A549 (cell line): ENCODE data around the gene ADAR. TPM values are rescaled to one million over a fixed set of nuclear protein-coding genes. Genes with fewer than 3 reads are reported as not detected.
A peak's percentile ranks its signal among the peaks of the same experiment; 100 is the strongest.

Experiments used
- ATAC-seq, 2 experiments: fragments of 200-7000 bp in 1 of 2; fragments of >200 bp in 1 of 2; cut with Nextera tagmentation in 1 of 2; cut with Tn5 transposase in 1 of 2; 3 replicates each; pipeline versions ENCODE4 v1.8.0 to v1.9.1; 2018 to 2020; ENCODE audit warnings: mild to moderate bottlenecking in 1 of 2, moderate library complexity in 1 of 2
- CTCF ChIA-PET: fragments of 300-600 bp; sonication (Branson Sonifier 250); formaldehyde crosslinking; extraction: SDS; loops from one replicate; lab custom pipeline; 2021; ENCODE audit warnings: antibody characterized with exemption, inconsistent platforms; lab: Yijun Ruan, JAX
- POLR2A ChIA-PET: fragments of 350-600 bp; formaldehyde crosslinking; extraction: SDS; loops from one replicate; lab custom pipeline; 2021; ENCODE audit warnings: antibody characterized with exemption, inconsistent platforms; lab: Yijun Ruan, JAX
- DNase-seq, 2 experiments: peaks; one replicate each; pipeline versions ENCODE4 v3.0.0 to v3.0.0-alpha.2; 2011 to 2016; ENCODE audit warnings: low read depth in 1 of 2, low spot score in 1 of 2
- FAIRE-seq: peaks from 2 replicates; lab custom pipeline; 2011; peaks lifted over from hg19 to GRCh38; lab: Jason Lieb, UNC
- H3K27ac ChIP-seq, 2 experiments: fragments of >200 bp; sonication (Bioruptor Twin); formaldehyde crosslinking; 3 replicates each; pipeline ENCODE4 v1.5.1; 2016 to 2017
- H3K4me1 ChIP-seq: fragments of >200 bp; sonication (Bioruptor Twin); formaldehyde crosslinking; 3 replicates; pipeline ENCODE4 v1.6.1; 2016
- H3K4me2 ChIP-seq: fragments of >200 bp; sonication (Bioruptor Twin); formaldehyde crosslinking; 3 replicates; pipeline ENCODE4 v1.6.1; 2016
- H3K4me3 ChIP-seq: fragments of >200 bp; sonication (Bioruptor Twin); formaldehyde crosslinking; 3 replicates; pipeline ENCODE4 v1.5.1; 2016
- H3K9me3 ChIP-seq: fragments of >200 bp; sonication (Bioruptor Twin); formaldehyde crosslinking; 3 replicates; pipeline ENCODE4 v1.6.1; 2016
- BCL3 ChIP-seq: fragments of >200 bp; sonication (Bioruptor Twin); formaldehyde crosslinking; IDR thresholded peaks from 3 replicates; pipeline ENCODE4 v1.6.1; 2016
- CEBPB ChIP-seq, 2 experiments: fragments of >200 bp in 1 of 2; sonication (Bioruptor Twin) in 1 of 2; formaldehyde crosslinking in 1 of 2; IDR thresholded peaks; 2 replicates each; pipeline ENCODE4 v1.6.1; 2012 to 2016
- CHD2 ChIP-seq: fragments of 150-350 bp; IDR thresholded peaks from 2 replicates; pipeline ENCODE4 v1.6.1; 2014; ENCODE audit warnings: low read length; ENCODE audit not compliant: partially characterized antibody
- CHD4 ChIP-seq: fragments of 200-600 bp; sonication (generic); IDR thresholded peaks from 2 replicates; pipeline ENCODE4 v1.6.1; 2016; ENCODE audit warnings: antibody characterized with exemption, mild to moderate bottlenecking, borderline replicate concordance
- E2F6 ChIP-seq: IDR thresholded peaks from 2 replicates; pipeline ENCODE4 v1.6.1; 2012; ENCODE audit warnings: low read depth, borderline replicate concordance
- EHMT2 ChIP-seq: fragments of 200-600 bp; sonication (generic); IDR thresholded peaks from 2 replicates; pipeline ENCODE4 v1.6.1; 2016; ENCODE audit warnings: antibody characterized with exemption, low read depth, mild to moderate bottlenecking, moderate library complexity
- ESRRA ChIP-seq: fragments of 150-350 bp; IDR thresholded peaks from 2 replicates; pipeline ENCODE4 v1.6.1; 2014; ENCODE audit warnings: mild to moderate bottlenecking, low read length, borderline replicate concordance
- GATA3 ChIP-seq: IDR thresholded peaks from 2 replicates; pipeline ENCODE4 v1.6.1; 2012; ENCODE audit warnings: borderline replicate concordance
- HOXB13 ChIP-seq: fragments of 250-450 bp; sonication (Bioruptor Pico); IDR thresholded peaks from 2 replicates; pipeline ENCODE4 v1.5.0; 2020; ENCODE audit warnings: low read depth, mild to moderate bottlenecking, moderate library complexity
- KDM1A ChIP-seq: fragments of 200-600 bp; sonication (generic); IDR thresholded peaks from 2 replicates; pipeline ENCODE4 v1.6.1; 2016; ENCODE audit warnings: low read depth, mild to moderate bottlenecking
- MAFK ChIP-seq: fragments of 450-650 bp; IDR thresholded peaks from 2 replicates; pipeline ENCODE4 v1.6.1; 2014; ENCODE audit not compliant: partially characterized antibody
- MAX ChIP-seq: IDR thresholded peaks from 2 replicates; pipeline ENCODE4 v1.6.1; 2012
- MYC ChIP-seq: IDR thresholded peaks from 2 replicates; pipeline ENCODE4 v1.6.1; 2012; ENCODE audit warnings: mild to moderate bottlenecking, inconsistent platforms, low read length, improper control_type of control experiment, borderline replicate concordance
- NPAS2 ChIP-seq: fragments of 250-450 bp; sonication (Bioruptor Pico); IDR thresholded peaks from 2 replicates; pipeline ENCODE4 v1.8.0; 2022; ENCODE audit warnings: mild to moderate bottlenecking, moderate library complexity, borderline replicate concordance
- NR3C1 ChIP-seq: fragments of >200 bp; sonication (Bioruptor Twin); formaldehyde crosslinking; IDR thresholded peaks from 3 replicates; pipeline ENCODE4 v1.6.1; 2017
- PHF8 ChIP-seq: fragments of 200-600 bp; sonication (generic); IDR thresholded peaks from 2 replicates; pipeline ENCODE4 v1.6.1; 2016; ENCODE audit warnings: low read depth, mild to moderate bottlenecking, antibody characterized with exemption, moderate library complexity, borderline replicate concordance
- RFX5 ChIP-seq: fragments of 450-650 bp; IDR thresholded peaks from 2 replicates; pipeline ENCODE4 v1.7.1; 2014; ENCODE audit warnings: antibody characterized with exemption, mild to moderate bottlenecking, moderate library complexity
- SMC3 ChIP-seq: fragments of >200 bp; sonication (Bioruptor Twin); formaldehyde crosslinking; IDR thresholded peaks from 3 replicates; pipeline ENCODE4 v1.6.1; 2018; ENCODE audit warnings: inconsistent platforms
- SREBF2 ChIP-seq: fragments of 450-650 bp; IDR thresholded peaks from 2 replicates; pipeline ENCODE4 v1.6.1; 2014; ENCODE audit warnings: mild to moderate bottlenecking, moderate library complexity
- WGBS: methylation state at CpG from one replicate; pipeline ENCODE4 v1.1.6; 2017; ENCODE audit errors: missing lambda C conversion rate; 5-methylcytosine and 5-hydroxymethylcytosine counted together
- polyA plus RNA-seq, 4 experiments: library from polyadenylated mRNA; depleted of rRNA in 3 of 4; stranded (reverse); fragments of >200 nt; fragmentation: RNase III in 1 of 4; extraction: RNeasy Plus Mini Kit Qiagen cat#74134 plus additional on column Dnase treatment in 1 of 4; gene quantifications; 2 replicates in 3 of 4; 3 replicates in 1 of 4; pipeline ENCODE4 v1.2.3, GENCODE V29; 2011 to 2017

The ADAR gene
- polyA plus RNA-seq, 2 of the 4 experiments (the other 2 are of a cell fraction) = 71.7 to 170 TPM

GRCh38 chr1:154573168-154573510, 34.8 kb downstream of the ADAR start:
- Histone ChIP-seq H3K9me3 (no peaks in the 10 kb centered on the region), H3K4me3 (no peak overlapping the region), H3K4me2 (no peak overlapping the region), H3K27ac (no peak overlapping the region), H3K4me1 (no peaks in the 10 kb centered on the region)
- FAIRE-seq = no peak
- no peak for DNase-seq
- WGBS = 55% methylated on average over 3 of the region's 3 CpGs
- POLR2A ChIA-PET = no interaction called here
- CTCF ChIA-PET = interaction anchor here (0.9 to 1.8 kb wide), 4 partner anchors 13 to 32 kb away, joined by 3 to 9 read pairs (median 6); no protein-coding TSS in a partner anchor
- ATAC-seq = no peak
- no peak for TF ChIP-seq CEBPB (IDR thresholded peaks at IDR 0.05)
- no peak for TF ChIP-seq SMC3
- TF ChIP-seq MAFK = no peak
- TF ChIP-seq CHD4 = no peak

GRCh38 chr1:154572468-154573167, 35.4 kb downstream of the ADAR start:
- H3K27ac ChIP-seq = no peak overlapping the region
- H3K4me1 ChIP-seq = 0 out of 3 replicates have a peak, but pooled peaks cover under 1% of the 10 kb centered on the region
- 82% methylated on average over 5 of the region's 10 CpGs for WGBS
- no peak overlapping the region for H3K4me3 ChIP-seq
- POLR2A ChIA-PET = no interaction called here
- H3K9me3 ChIP-seq = no peaks in the 10 kb centered on the region
- no peak; a peak in 1 of 6 replicates for ATAC-seq
- no peak for FAIRE-seq
- no peak for DNase-seq
- TF ChIP-seq HOXB13 (CRISPR knock-in tag) = no peak
- peak; percentile 88 for TF ChIP-seq RFX5
- CTCF ChIA-PET = interaction anchor here (0.9 to 1.8 kb wide), 3 partner anchors 13 to 32 kb away, joined by 3 to 9 read pairs (median 7); no protein-coding TSS in a partner anchor
- H3K4me2 ChIP-seq = no peak overlapping the region

GRCh38 chr1:154571964-154572288, 36.1 kb downstream of the ADAR start:
- ATAC-seq = no peak
- DNase-seq = no peak
- no peak for TF ChIP-seq CHD2
- no peak for TF ChIP-seq CEBPB (IDR thresholded peaks at IDR 0.05)
- no peak for TF ChIP-seq PHF8
- no peak for TF ChIP-seq MYC
- no peak for TF ChIP-seq KDM1A
- TF ChIP-seq EHMT2 = no peak
- no peak for TF ChIP-seq CHD4
- no peak for TF ChIP-seq SMC3
- TF ChIP-seq E2F6 = no peak
- no peak for TF ChIP-seq BCL3
- no peak for TF ChIP-seq MAX
- no peak for TF ChIP-seq ESRRA
- TF ChIP-seq SREBF2 = no peak
- TF ChIP-seq, all 56 proteins: peak for 0
- no peaks in the 10 kb centered on the region for H3K9me3 ChIP-seq
- CTCF ChIA-PET = no interaction called here
- no peak overlapping the region for H3K27ac ChIP-seq
- FAIRE-seq = no peak
- no peak overlapping the region for H3K4me2 ChIP-seq
- WGBS = 81% methylated on average over 25 of the region's 29 CpGs
- no peak overlapping the region for H3K4me3 ChIP-seq
- POLR2A ChIA-PET = no interaction called here
- H3K4me1 ChIP-seq = 0 out of 3 replicates have a peak, but pooled peaks cover 4% of the 10 kb centered on the region

- Histone ChIP-seq H3K4me3 (no peak overlapping the region), H3K27ac (no peak overlapping the region), H3K4me1 (0 out of 3 replicates have a peak, but pooled peaks cover 4% of the 10 kb centered on the region), H3K9me3 (no peaks in the 10 kb centered on the region), H3K4me2 (no peak overlapping the region)
- DNase-seq (no peak), FAIRE-seq (no peak), ATAC-seq (no peak)
- CTCF ChIA-PET = no interaction called here
- no peak for TF ChIP-seq ESRRA
- TF ChIP-seq NR3C1 = no peak
- no peak for TF ChIP-seq CHD2
- TF ChIP-seq NPAS2 = no peak
- no peak for TF ChIP-seq GATA3
- POLR2A ChIA-PET = no interaction called here
- 86% methylated on average over 58 of the region's 59 CpGs for WGBS
These were observed 36.6 kb downstream of the ADAR start for GRCh38 chr1:154571244-154571963.
